Upper lobe of left lung (tissue), 6 donors: ENCODE measurements around the gene RABEP2. TPM values are rescaled to one million over a fixed set of nuclear protein-coding genes. Genes with fewer than 3 reads are reported as not detected.
"Not testable (repeated sequence)": the region's sequence is repeated elsewhere in the genome, so short reads cannot be mapped to it uniquely, and the experiment has no call there.

ENCODE experiments used
- ATAC-seq, 2 donors: fragments of 200-7000 bp; cut with Tn5 transposase; one replicate each; pipeline ENCODE4 v1.9.1; 2022; ENCODE audit warnings: mild to moderate bottlenecking in 2 of 2, moderate library complexity in 2 of 2; ENCODE audit not compliant: low FRiP score in 2 of 2
- DNase-seq, 2 donors: peaks; one replicate each; pipeline ENCODE4 v3.0.0-alpha.2; 2019 to 2020
- H3K27ac ChIP-seq, 4 donors: fragments of 200-600 bp; sonication (generic); one replicate each; pipeline ENCODE4 v1.5.1; 2016 to 2019
- H3K27me3 ChIP-seq, 4 donors: fragments of 200-600 bp; sonication (generic); one replicate each; pipeline ENCODE4 v1.5.1; 2017 to 2019
- H3K36me3 ChIP-seq, 4 donors: fragments of 200-600 bp; sonication (generic); one replicate each; pipeline ENCODE4 v1.5.1; 2016 to 2019
- H3K4me1 ChIP-seq, 4 donors: fragments of 200-600 bp; sonication (generic); one replicate each; pipeline ENCODE4 v1.5.1; 2018 to 2019
- H3K4me3 ChIP-seq, 4 donors: fragments of 200-600 bp; sonication (generic); one replicate each; pipeline ENCODE4 v1.5.1; 2017 to 2019; ENCODE audit warnings: mild to moderate bottlenecking in 2 of 4, moderate library complexity in 1 of 4
- H3K9me3 ChIP-seq, 4 donors: fragments of 200-600 bp; sonication (generic); one replicate each; pipeline ENCODE4 v1.5.1; 2018 to 2019
- CTCF ChIP-seq, 6 experiments: fragments of 450-650 bp in 4 of 6; fragments of 200-600 bp in 2 of 6; sonication (generic) in 2 of 6; IDR thresholded peaks; one replicate each; pipeline ENCODE4 v1.5.1; 2016 to 2019; ENCODE audit warnings: antibody characterized with exemption in 6 of 6
- EP300 ChIP-seq, 4 donors: sonication (generic); formaldehyde crosslinking; IDR thresholded peaks; one replicate each; pipeline ENCODE4 v1.5.1; 2017; ENCODE audit warnings: antibody characterized with exemption in 4 of 4, control low read depth in 2 of 4
- POLR2A ChIP-seq, 4 donors: fragments of 450-650 bp; IDR thresholded peaks; one replicate each; pipeline ENCODE4 v1.5.1; 2016 to 2017; ENCODE audit warnings: antibody characterized with exemption in 4 of 4, mild to moderate bottlenecking in 2 of 4
- POLR2AphosphoS5 ChIP-seq, 2 donors: sonication (generic); formaldehyde crosslinking; IDR thresholded peaks; one replicate each; pipeline ENCODE4 v1.5.1; 2017; ENCODE audit warnings: antibody characterized with exemption in 2 of 2
- WGBS, 2 donors: methylation state at CpG; one replicate each; pipeline ENCODE4 v1.1.5; 2017 to 2018; 5-methylcytosine and 5-hydroxymethylcytosine counted together
- total RNA-seq, 6 donors: library from RNA; depleted of rRNA in 4 of 6; stranded (reverse); fragments of >200 nt in 4 of 6; gene quantifications; one replicate each; pipeline versions ENCODE4 v1.1.0 to v1.2.1, GENCODE V29; 2016 to 2021
- donor health status: DM: no; HTN: no; CAD: no; lungs with moderate emphysema.
- donor health status: DM: no; HTN: yes; CAD: no; lungs with severe emphysema.

The RABEP2 gene
- total RNA-seq, 6 donors from 2014 or later: 25.6 to 115 (median 33.0) TPM

- no peak overlapping the region for H3K27ac ChIP-seq
- WGBS, 2 donors: 22 to 56% methylated on average over 5 to 23 of the region's 24 CpGs
- no peaks in the 10 kb centered on the region for H3K36me3 ChIP-seq
- ATAC-seq: no peak
- peaks cover 0 to 16% (median 3%) of the 10 kb centered on the region in 4 donors for H3K27me3 ChIP-seq
- H3K4me3 ChIP-seq: no peak overlapping the region
- no peak for DNase-seq
- H3K4me1 ChIP-seq: peaks cover 11 to 18% (median 15%) of the 10 kb centered on the region in 4 donors
- no peaks in the 10 kb centered on the region for H3K9me3 ChIP-seq
- TF ChIP-seq EP300 (IDR thresholded peaks at IDR 0.05) (no peak), CTCF (IDR thresholded peaks at IDR 0.05) (no peak), POLR2AphosphoS5 (IDR thresholded peaks at IDR 0.05) (no peak), POLR2A (IDR thresholded peaks at IDR 0.05) (no peak)
These were observed 42.4 kb downstream of the RABEP2 start for GRCh38 chr16:28882551-28883160.

- peaks cover 0 to 16% (median 3%) of the 10 kb centered on the region in 4 donors for H3K27me3 ChIP-seq
- not testable (repeated sequence) for H3K9me3 ChIP-seq, H3K27ac ChIP-seq, DNase-seq, H3K36me3 ChIP-seq, ATAC-seq, H3K4me3 ChIP-seq
- WGBS, 2 donors: 82 to 85% methylated on average over 4 of the region's 4 CpGs
- peaks cover 11 to 18% (median 15%) of the 10 kb centered on the region in 4 donors for H3K4me1 ChIP-seq
These were observed 43.5 kb downstream of the RABEP2 start for GRCh38 chr16:28881565-28881964.

GRCh38 chr16:28880955-28881354 lies 44.1 kb downstream of the RABEP2 start:
- WGBS, 2 donors: 77 to 81% methylated on average over 4 of the region's 4 CpGs

GRCh38 chr16:28880589-28880915 lies 44.5 kb downstream of the RABEP2 start:
- Histone ChIP-seq H3K9me3 (no peaks in the 10 kb centered on the region), H3K27ac (no peak overlapping the region), H3K27me3 (peaks cover 0 to 16% (median 3%) of the 10 kb centered on the region in 4 donors), H3K4me3 (peak overlapping the region in 2 of 4 donors; percentile 61 to 93), H3K4me1 (peaks cover 11 to 18% (median 15%) of the 10 kb centered on the region in 4 donors), H3K36me3 (no peaks in the 10 kb centered on the region)
- ATAC-seq: no peak
- DNase-seq: no peak
- TF ChIP-seq POLR2A (IDR thresholded peaks at IDR 0.05): no peak
- no peak for TF ChIP-seq EP300 (IDR thresholded peaks at IDR 0.05)
- no peak for TF ChIP-seq CTCF (IDR thresholded peaks at IDR 0.05)
- TF ChIP-seq POLR2AphosphoS5 (IDR thresholded peaks at IDR 0.05): no peak
- 16 to 33% methylated on average over 7 to 11 of the region's 11 CpGs for WGBS, 2 donors

More at GRCh38 chr16:28880955-28881354, 44.1 kb downstream of the RABEP2 start:
- TF ChIP-seq CTCF (IDR thresholded peaks at IDR 0.05) (no peak), EP300 (IDR thresholded peaks at IDR 0.05) (no peak), POLR2A (IDR thresholded peaks at IDR 0.05) (no peak), POLR2AphosphoS5 (IDR thresholded peaks at IDR 0.05) (no peak)
- Histone ChIP-seq H3K9me3 (no peaks in the 10 kb centered on the region), H3K36me3 (no peaks in the 10 kb centered on the region), H3K27me3 (peaks cover 0 to 16% (median 3%) of the 10 kb centered on the region in 4 donors), H3K4me1 (peaks cover 11 to 18% (median 15%) of the 10 kb centered on the region in 4 donors), H3K4me3 (no peak overlapping the region), H3K27ac (no peak overlapping the region)
- ATAC-seq: no peak
- DNase-seq: no peak

- H3K27me3 ChIP-seq: peaks cover 0 to 16% (median 3%) of the 10 kb centered on the region in 4 donors
- no peaks in the 10 kb centered on the region for H3K9me3 ChIP-seq
- 0 to 5% methylated on average over 2 to 54 of the region's 66 CpGs for WGBS, 2 donors
- H3K4me3 ChIP-seq: peak overlapping the region; percentile 61 to 93 (median 79)
- H3K36me3 ChIP-seq: no peaks in the 10 kb centered on the region
- H3K4me1 ChIP-seq: peaks cover 11 to 18% (median 15%) of the 10 kb centered on the region in 4 donors
- ATAC-seq (peak; percentile 83 to 96), DNase-seq (peak; percentile 81 to 97)
- H3K27ac ChIP-seq: no peak overlapping the region
- peak in 5 of 6 experiments; percentile 18 to 63 (median 48) for TF ChIP-seq CTCF (IDR thresholded peaks at IDR 0.05)
- peak in 1 of 4 donors; percentile 15 for TF ChIP-seq POLR2A (IDR thresholded peaks at IDR 0.05)
- TF ChIP-seq POLR2AphosphoS5 (IDR thresholded peaks at IDR 0.05): peak in 1 of 2 donors; percentile 7
- TF ChIP-seq EP300 (IDR thresholded peaks at IDR 0.05): no peak
These were observed 45.0 kb downstream of the RABEP2 start for GRCh38 chr16:28879841-28880588.
